Measurements from ENCODE around the gene PRKCH.
"Not testable (repeated sequence)": the region's sequence is repeated elsewhere in the genome, so short reads cannot be mapped to it uniquely, and the experiment has no call there.

PRKCH gene

GRCh38 chr14:61319086-61319485 lies 2.3 kb upstream of the PRKCH start:
- Histone ChIP-seq H3K36me3 (replicated peaks; ENCODE audit: low read depth, low read length) (no peaks in the 10 kb centered on the region), H3K9ac (ENCODE audit: low read length) (no peak overlapping the region), H3K79me2 (ENCODE audit: low read length) (no peaks in the 10 kb centered on the region), H4K20me1 (ENCODE audit: insufficient read depth, low read length) (no peaks in the 10 kb centered on the region), H3K9me3 (ENCODE audit: insufficient read depth, low read length) (no peaks in the 10 kb centered on the region), H3K4me3 (ENCODE audit: low read length) (no peak overlapping the region), H3K27ac (ENCODE audit: low read length) (no peak overlapping the region), H3K4me1 (ENCODE audit: low read length) (no peaks in the 10 kb centered on the region), H3K4me2 (ENCODE audit: low read length) (no peak overlapping the region), H2AFZ (ENCODE audit: low read depth, low read length) (no peak overlapping the region), H3K27me3 (ENCODE audit: low read depth, low read length) (peaks cover 3% of the 10 kb centered on the region; the same call in 1 of the 2 replicates)
- TF ChIP-seq EZH2phosphoT487 (IDR thresholded peaks at IDR 0.05; ENCODE audit: low read depth) (no peak), CTCF (IDR thresholded peaks at IDR 0.05; ENCODE audit: low read depth, low read length) (no peak)

DNA sequence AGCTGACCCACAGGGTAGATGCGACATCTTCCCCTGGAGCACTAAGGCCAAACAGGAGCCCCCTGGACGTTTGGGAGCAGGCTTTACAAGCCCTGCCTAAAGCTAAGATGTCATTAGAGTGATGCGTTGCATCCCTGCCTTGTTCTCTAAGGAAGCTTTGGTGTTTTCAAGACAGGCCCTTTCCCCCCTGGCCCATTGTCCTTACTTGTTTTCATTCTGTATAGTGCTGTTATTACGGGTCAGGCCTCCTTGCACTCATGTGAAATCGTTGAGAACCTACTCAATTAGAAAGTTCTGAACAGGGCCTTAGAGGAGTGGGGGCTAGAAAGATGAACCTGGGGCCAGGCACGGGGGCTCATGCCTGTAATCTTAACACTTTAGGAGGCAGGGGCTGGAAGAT lies 1.7 kb upstream of the PRKCH start:
- Histone ChIP-seq H3K36me3 (replicated peaks; ENCODE audit: low read depth, low read length) (no peaks in the 10 kb centered on the region), H3K4me2 (ENCODE audit: low read length) (no peak overlapping the region), H3K79me2 (ENCODE audit: low read length) (no peaks in the 10 kb centered on the region), H3K27me3 (ENCODE audit: low read depth, low read length) (peaks cover 3% of the 10 kb centered on the region; the same call in 1 of the 2 replicates), H3K9me3 (ENCODE audit: insufficient read depth, low read length) (no peaks in the 10 kb centered on the region), H3K4me3 (ENCODE audit: low read length) (no peak overlapping the region), H3K27ac (ENCODE audit: low read length) (no peak overlapping the region), H3K9ac (ENCODE audit: low read length) (no peak overlapping the region), H4K20me1 (ENCODE audit: insufficient read depth, low read length) (no peaks in the 10 kb centered on the region), H3K4me1 (ENCODE audit: low read length) (no peaks in the 10 kb centered on the region), H2AFZ (ENCODE audit: low read depth, low read length) (no peak overlapping the region)
- TF ChIP-seq EZH2phosphoT487 (IDR thresholded peaks at IDR 0.05; ENCODE audit: low read depth): no peak
- TF ChIP-seq CTCF (IDR thresholded peaks at IDR 0.05; ENCODE audit: low read depth, low read length): no peak

DNA sequence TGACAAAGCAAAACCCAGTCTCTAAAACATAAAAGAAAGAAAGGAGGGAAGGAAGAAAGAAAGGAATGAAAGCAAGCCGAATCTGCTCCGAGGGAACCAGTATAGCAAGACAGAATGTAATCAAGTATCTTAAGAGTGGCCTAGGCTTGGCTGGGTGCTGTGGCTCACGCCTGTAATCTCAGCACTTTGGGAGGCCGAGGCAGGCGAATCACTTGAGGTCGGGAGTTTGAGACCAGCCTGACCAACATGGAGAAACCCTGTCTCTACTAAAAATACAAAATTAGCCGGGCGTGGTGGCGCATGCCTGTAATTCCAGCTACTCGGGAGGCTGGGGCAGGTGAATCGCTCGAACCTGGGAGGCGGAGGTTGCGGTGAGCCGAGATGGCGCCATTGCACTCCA lies 1.2 kb upstream of the PRKCH start:
- not testable (repeated sequence) for H3K79me2 ChIP-seq (ENCODE audit: low read length); H3K27me3 ChIP-seq (ENCODE audit: low read depth, low read length); H3K4me3 ChIP-seq (ENCODE audit: low read length); H4K20me1 ChIP-seq (ENCODE audit: insufficient read depth, low read length); H3K4me2 ChIP-seq (ENCODE audit: low read length); H3K4me1 ChIP-seq (ENCODE audit: low read length); H3K27ac ChIP-seq (ENCODE audit: low read length); H3K9ac ChIP-seq (ENCODE audit: low read length); H3K9me3 ChIP-seq (ENCODE audit: insufficient read depth, low read length); H2AFZ ChIP-seq (ENCODE audit: low read depth, low read length); H3K36me3 ChIP-seq (replicated peaks; ENCODE audit: low read depth, low read length)

- Histone ChIP-seq H3K9ac (ENCODE audit: low read length) (no peak overlapping the region), H3K36me3 (replicated peaks; ENCODE audit: low read depth, low read length) (no peaks in the 10 kb centered on the region), H3K79me2 (ENCODE audit: low read length) (no peaks in the 10 kb centered on the region), H3K27ac (ENCODE audit: low read length) (no peak overlapping the region), H3K9me3 (ENCODE audit: insufficient read depth, low read length) (no peaks in the 10 kb centered on the region), H3K27me3 (ENCODE audit: low read depth, low read length) (peaks cover 3% of the 10 kb centered on the region; the same call in 1 of the 2 replicates), H4K20me1 (ENCODE audit: insufficient read depth, low read length) (no peaks in the 10 kb centered on the region), H3K4me2 (ENCODE audit: low read length) (no peak overlapping the region), H3K4me3 (ENCODE audit: low read length) (no peak overlapping the region), H3K4me1 (ENCODE audit: low read length) (no peaks in the 10 kb centered on the region), H2AFZ (ENCODE audit: low read depth, low read length) (no peak overlapping the region)
- TF ChIP-seq CTCF (IDR thresholded peaks at IDR 0.05; ENCODE audit: low read depth, low read length): no peak
- TF ChIP-seq EZH2phosphoT487 (IDR thresholded peaks at IDR 0.05; ENCODE audit: low read depth): no peak
These were observed 484 bp upstream of the PRKCH start for GRCh38 chr14:61320806-61321384.
